K562 (cell line): Measurements from ENCODE around the gene ACADM. TPM values are rescaled to one million over a fixed set of nuclear protein-coding genes. Genes with fewer than 3 reads are reported as not detected.
A peak's percentile ranks its signal among the peaks of the same experiment; 100 is the strongest.

ENCODE experiments used
- ARNT ChIP-seq, 2 experiments: fragments of 450-650 bp; IDR thresholded peaks; 2 replicates each; pipeline ENCODE4 v1.6.1; 2016; ENCODE audit warnings: mild to moderate bottlenecking in 1 of 2
- CTBP1 ChIP-seq: fragments of 450-650 bp; IDR thresholded peaks from 2 replicates; pipeline ENCODE4 v1.6.1; 2016; ENCODE audit warnings: borderline replicate concordance
- E2F4 ChIP-seq: sonication (generic); formaldehyde crosslinking; IDR thresholded peaks from 2 replicates; pipeline ENCODE4 v1.8.0; 2022; ENCODE audit warnings: mild to moderate bottlenecking, low read depth, missing genetic modification reagents
- ELF1 ChIP-seq: fragments of 200-800 bp; sonication (Bioruptor generic); IDR thresholded peaks from 2 replicates; pipeline ENCODE4 v1.6.1; 2016; ENCODE audit warnings: missing genetic modification characterization, missing compliant biosample characterization
- KDM1A ChIP-seq, 2 experiments: fragments of 450-650 bp; IDR thresholded peaks; 2 replicates each; pipeline ENCODE4 v1.6.1; 2016; ENCODE audit warnings: mild to moderate bottlenecking in 2 of 2
- MGA ChIP-seq: fragments of 450-650 bp; IDR thresholded peaks from 2 replicates; pipeline ENCODE4 v1.6.1; 2016; ENCODE audit warnings: mild to moderate bottlenecking, moderate library complexity
- MYC ChIP-seq, 2 experiments: fragments of 250-450 bp in 1 of 2; sonication (Bioruptor Pico) in 1 of 2; IDR thresholded peaks; 2 replicates each; pipeline versions ENCODE4 v1.5.1 to v1.6.1; 2012 to 2021; ENCODE audit warnings: low read depth in 2 of 2, borderline replicate concordance in 1 of 2, improper control_type of control experiment in 1 of 2, low read length in 1 of 2, mild to moderate bottlenecking in 1 of 2, moderate library complexity in 1 of 2
- NR2C2 ChIP-seq, 2 experiments: fragments of 200-800 bp in 1 of 2; sonication (Bioruptor generic) in 1 of 2; sonication (generic) in 1 of 2; formaldehyde crosslinking in 1 of 2; IDR thresholded peaks; 2 replicates each; pipeline versions ENCODE4 v1.6.1 to v1.8.0; 2016 to 2022; ENCODE audit warnings: mild to moderate bottlenecking in 1 of 2, missing compliant biosample characterization in 1 of 2, missing genetic modification characterization in 1 of 2, missing genetic modification reagents in 1 of 2
- PKNOX1 ChIP-seq: fragments of 450-650 bp; IDR thresholded peaks from 2 replicates; pipeline ENCODE4 v1.6.1; 2016
- RCOR1 ChIP-seq, 2 experiments: IDR thresholded peaks; 2 replicates each; pipeline ENCODE4 v1.6.1; 2012; ENCODE audit warnings: low read depth in 2 of 2, low read length in 2 of 2, borderline replicate concordance in 1 of 2, improper control_type of control experiment in 1 of 2
- YY1 ChIP-seq, 3 experiments: IDR thresholded peaks; 2 replicates each; pipeline ENCODE4 v1.6.1; 2011; ENCODE audit warnings: low read length in 2 of 3, mild to moderate bottlenecking in 2 of 3, moderate library complexity in 2 of 3, borderline replicate concordance in 1 of 3, control low read depth in 1 of 3, low read depth in 1 of 3; ENCODE audit not compliant: insufficient read depth in 3 of 3, insufficient replicate concordance in 2 of 3, control insufficient read depth in 1 of 3, insufficient read length in 1 of 3; ENCODE audit errors: extremely low read depth in 1 of 3
- polyA plus RNA-seq, 8 experiments: library from polyadenylated mRNA; depleted of rRNA in 4 of 8; stranded (reverse) in 5 of 8; unstranded in 3 of 8; fragments of >200 nt; fragmentation: Nextera tagmentation in 2 of 8; fragmentation: Illumina TruSeq in 1 of 8; extraction: Ambion mirVana in 2 of 8; extraction: Trizol in 1 of 8; gene quantifications; 2 replicates each; pipeline versions ENCODE4 v1.2.1 to v1.2.3, GENCODE V29; 2011 to 2014; ENCODE audit warnings: inconsistent platforms in 1 of 8, missing spikeins in 1 of 8
- total RNA-seq, 7 experiments: library from RNA; depleted of rRNA in 6 of 7; stranded (reverse); fragments of >200 nt in 6 of 7; fragmentation: Illumina TruSeq in 2 of 7; extraction: Trizol in 2 of 7; gene quantifications; 2 replicates each; pipeline versions ENCODE4 v1.2.1 to v1.2.3, GENCODE V29; 2011 to 2021; ENCODE audit warnings: low replicate concordance in 1 of 7

ACADM gene
- total and polyA plus RNA-seq, 9 of the 15 experiments (the other 6 are each of a cell fraction or from before 2014, with no cell fraction given): 82.5 to 156 (median 123) TPM

GRCh38 chr1:75724472-75725022 lies at the start of gene ACADM (continued):
- TF ChIP-seq PKNOX1 (0 out of 2 replicates have a peak, but pooled peaks have one; percentile 8), MYC (IDR thresholded peaks at IDR 0.05; ENCODE audit: low read depth, low read length) (peak; percentile 74), MYC (CRISPR knock-in tag; IDR thresholded peaks at IDR 0.05; ENCODE audit: borderline replicate concordance, low read depth) (no peak), CTBP1 (peak; percentile 58), KDM1A (IDR thresholded peaks at IDR 0.05) (peak in 1 of 2 experiments; percentile 59; a peak in 1 of 4 replicates), NR2C2 (CRISPR knock-in tag; IDR thresholded peaks at IDR 0.05) (peak; percentile 69; the same call in 1 of the 2 replicates), NR2C2 (tag; IDR thresholded peaks at IDR 0.05) (peak; percentile 98), MGA (peak; percentile 32; the same call in 1 of the 2 replicates), ELF1 (peak; percentile 70), ARNT (IDR thresholded peaks at IDR 0.05) (no peak), YY1 (IDR thresholded peaks at IDR 0.05; ENCODE audit: borderline replicate concordance in 1 of 3, control insufficient read depth in 1 of 3, extremely low read depth in 1 of 3, insufficient read depth in 3 of 3, insufficient read length in 1 of 3, insufficient replicate concordance in 2 of 3, low read depth in 1 of 3, low read length in 2 of 3) (peak; percentile 51 to 97 (median 90)), E2F4 (no peak), RCOR1 (IDR thresholded peaks at IDR 0.05; ENCODE audit: borderline replicate concordance in 1 of 2, low read depth in 2 of 2, low read length in 2 of 2) (peak in 1 of 2 experiments; percentile 65; a peak in 2 of 4 replicates)
